Ascending aorta (tissue), 2 donors: ENCODE data around the gene CLSTN2. TPM values are rescaled to one million over a fixed set of nuclear protein-coding genes. Genes with fewer than 3 reads are reported as not detected.

Experiments
- DNase-seq, 2 donors: peaks; one replicate each; pipeline ENCODE4 v3.0.0-alpha.2; 2019; ENCODE audit warnings: low spot score in 2 of 2
- H3K27ac ChIP-seq, 2 donors: fragments of 200-600 bp; sonication (generic); one replicate each; pipeline ENCODE4 v1.5.1; 2016 to 2017; ENCODE audit warnings: mild to moderate bottlenecking in 1 of 2
- H3K27me3 ChIP-seq: fragments of 200-600 bp; sonication (generic); one replicate; pipeline ENCODE4 v1.5.1; 2017
- H3K36me3 ChIP-seq, 2 donors: fragments of 200-600 bp; sonication (generic); one replicate each; pipeline ENCODE4 v1.5.1; 2016
- H3K4me1 ChIP-seq, 2 donors: fragments of 200-600 bp; sonication (generic); one replicate each; pipeline ENCODE4 v1.5.1; 2016 to 2017; ENCODE audit warnings: mild to moderate bottlenecking in 1 of 2
- H3K4me3 ChIP-seq, 2 donors: fragments of 200-600 bp; sonication (generic); one replicate each; pipeline ENCODE4 v1.5.1; 2016 to 2017; ENCODE audit warnings: mild to moderate bottlenecking in 1 of 2
- H3K9me3 ChIP-seq, 2 donors: fragments of 200-600 bp; sonication (generic); one replicate each; pipeline ENCODE4 v1.5.1; 2016
- CTCF ChIP-seq, 3 experiments: fragments of 200-600 bp in 2 of 3; fragments of 450-650 bp in 1 of 3; sonication (generic) in 2 of 3; IDR thresholded peaks; one replicate each; pipeline ENCODE4 v1.5.1; 2016 to 2019; ENCODE audit warnings: antibody characterized with exemption in 3 of 3, mild to moderate bottlenecking in 1 of 3, moderate library complexity in 1 of 3
- intact Hi-C: fragments of 100-400 bp; cut with DNase I; formaldehyde crosslinking; loops from one replicate; pipeline ENCODE4 v1.15.1; 2023
- total RNA-seq: library from RNA; depleted of rRNA; stranded (reverse); fragments of >200 nt; gene quantifications from one replicate; pipeline ENCODE4 v1.1.0, GENCODE V29; 2016

Gene CLSTN2
- total RNA-seq, 1 donor from 2014 or later, result 65.8 TPM

GRCh38 chr3:140396110-140396509 is 461.1 kb downstream of the CLSTN2 start:
- no peaks in the 10 kb centered on the region for H3K4me1 ChIP-seq
- H3K27ac ChIP-seq, result no peak overlapping the region
- H3K27me3 ChIP-seq, result no peaks in the 10 kb centered on the region
- no peaks in the 10 kb centered on the region for H3K36me3 ChIP-seq
- intact Hi-C loops, result no loop called here
- TF ChIP-seq CTCF (IDR thresholded peaks at IDR 0.05), result no peak
- no peak overlapping the region for H3K4me3 ChIP-seq
- H3K9me3 ChIP-seq, result no peaks in the 10 kb centered on the region
- DNase-seq, result no peak

- intact Hi-C loops, result no loop called here
- DNase-seq, result no peak
- TF ChIP-seq CTCF (IDR thresholded peaks at IDR 0.05), result no peak
- H3K4me3 ChIP-seq, result no peak overlapping the region
- H3K9me3 ChIP-seq, result no peaks in the 10 kb centered on the region
- H3K4me1 ChIP-seq, result no peaks in the 10 kb centered on the region
- no peak overlapping the region for H3K27ac ChIP-seq
- H3K27me3 ChIP-seq, result no peaks in the 10 kb centered on the region
- no peaks in the 10 kb centered on the region for H3K36me3 ChIP-seq
Measured at GRCh38 chr3:140397847-140398246, 462.9 kb downstream of the CLSTN2 start.

- intact Hi-C loops, result no loop called here
- no peak for TF ChIP-seq CTCF (IDR thresholded peaks at IDR 0.05)
- no peak for DNase-seq
- H3K4me1 ChIP-seq, result no peaks in the 10 kb centered on the region
- H3K27me3 ChIP-seq, result no peaks in the 10 kb centered on the region
- H3K36me3 ChIP-seq, result no peaks in the 10 kb centered on the region
- no peaks in the 10 kb centered on the region for H3K9me3 ChIP-seq
- H3K27ac ChIP-seq, result no peak overlapping the region
- H3K4me3 ChIP-seq, result no peak overlapping the region
Measured at GRCh38 chr3:140398387-140398786, 463.4 kb downstream of the CLSTN2 start.

- no peaks in the 10 kb centered on the region for H3K36me3 ChIP-seq
- H3K9me3 ChIP-seq, result no peaks in the 10 kb centered on the region
- intact Hi-C loops, result no loop called here
- no peak overlapping the region for H3K4me3 ChIP-seq
- no peak for DNase-seq
- no peak overlapping the region for H3K27ac ChIP-seq
- no peaks in the 10 kb centered on the region for H3K27me3 ChIP-seq
- H3K4me1 ChIP-seq, result no peaks in the 10 kb centered on the region
- no peak for TF ChIP-seq CTCF (IDR thresholded peaks at IDR 0.05)
Measured at GRCh38 chr3:140399871-140400270, 464.9 kb downstream of the CLSTN2 start.

- Histone ChIP-seq H3K4me3 (no peak overlapping the region), H3K9me3 (no peaks in the 10 kb centered on the region), H3K27me3 (no peaks in the 10 kb centered on the region), H3K27ac (no peak overlapping the region), H3K4me1 (no peaks in the 10 kb centered on the region), H3K36me3 (no peaks in the 10 kb centered on the region)
- intact Hi-C loops, result no loop called here
- DNase-seq, result no peak
- TF ChIP-seq CTCF (IDR thresholded peaks at IDR 0.05), result no peak
Measured at GRCh38 chr3:140403079-140403478, 468.1 kb downstream of the CLSTN2 start.

GRCh38 chr3:140403608-140404007 is 468.6 kb downstream of the CLSTN2 start:
- Histone ChIP-seq H3K27me3 (no peaks in the 10 kb centered on the region), H3K4me3 (no peak overlapping the region), H3K36me3 (no peaks in the 10 kb centered on the region), H3K4me1 (no peaks in the 10 kb centered on the region), H3K9me3 (no peaks in the 10 kb centered on the region), H3K27ac (no peak overlapping the region)
- TF ChIP-seq CTCF (IDR thresholded peaks at IDR 0.05), result no peak
- intact Hi-C loops, result no loop called here
- DNase-seq, result no peak
